NCI-H524 treated with DMSO at 0.1 percent for 48 hours (cell line): Measurements from ENCODE around the gene BTN1A1.
"Not testable (repeated sequence)": the region's sequence is repeated elsewhere in the genome, so short reads cannot be mapped to it uniquely, and the experiment has no call there.

Experiments used
- DNase-seq: peaks from one replicate; lab custom pipeline; 2025; lab: John Stamatoyannopoulos, UW

The BTN1A1 gene

GRCh38 chr6:26500102-26500501 lies at the start of gene BTN1A1:
Gene BTN1A1, plus strand, starts transcription at chr6:26500303. Its CDS starts 984 bp downstream, at chr6:26501287.
- no peak for DNase-seq

- no peak for DNase-seq
These were observed 47.4 kb upstream of the BTN1A1 start for GRCh38 chr6:26452631-26453235.

GRCh38 chr6:26454631-26455030 lies 45.5 kb upstream of the BTN1A1 start:
- DNase-seq: no peak

GRCh38 chr6:26455357-26455970 lies 44.6 kb upstream of the BTN1A1 start:
- no peak for DNase-seq

- DNase-seq: peak; percentile 54
These were observed 42.8 kb upstream of the BTN1A1 start for GRCh38 chr6:26457264-26457805.

GRCh38 chr6:26457806-26458688 lies 42.1 kb upstream of the BTN1A1 start, which contains the start of gene BTN2A1:
Gene BTN2A1, plus strand, starts transcription at chr6:26457955. Its CDS starts 682 bp downstream, at chr6:26458637.
- DNase-seq: peak; percentile 54

- no peak for DNase-seq
These were observed 40.9 kb upstream of the BTN1A1 start for GRCh38 chr6:26459023-26459810.

- not testable (repeated sequence) for DNase-seq
These were observed 38.8 kb upstream of the BTN1A1 start for GRCh38 chr6:26461353-26461752.

- DNase-seq: no peak
These were observed 36.1 kb upstream of the BTN1A1 start for GRCh38 chr6:26464014-26464413.

- DNase-seq: no peak
These were observed 35.5 kb upstream of the BTN1A1 start for GRCh38 chr6:26464416-26465131.

- no peak for DNase-seq
These were observed 34.3 kb upstream of the BTN1A1 start for GRCh38 chr6:26465776-26466175.

GRCh38 chr6:26468829-26469228 lies 31.3 kb upstream of the BTN1A1 start:
- DNase-seq: no peak

- DNase-seq: no peak
These were observed 29.5 kb upstream of the BTN1A1 start for GRCh38 chr6:26470643-26471042.

- DNase-seq: no peak
These were observed 28.1 kb upstream of the BTN1A1 start for GRCh38 chr6:26471970-26472369.

- no peak for DNase-seq
These were observed 27.4 kb upstream of the BTN1A1 start for GRCh38 chr6:26472549-26473290.

GRCh38 chr6:26473429-26473757 lies 26.7 kb upstream of the BTN1A1 start:
- no peak for DNase-seq

GRCh38 chr6:26473758-26474438 lies 26.2 kb upstream of the BTN1A1 start:
- DNase-seq: peak; percentile 67

GRCh38 chr6:26474439-26474881 lies 25.6 kb upstream of the BTN1A1 start:
- no peak for DNase-seq

- no peak for DNase-seq
These were observed 24.0 kb upstream of the BTN1A1 start for GRCh38 chr6:26475823-26476729.
